Skeletal muscle tissue (tissue), 4 donors: ENCODE data around the gene ABO. TPM values are rescaled to one million over a fixed set of nuclear protein-coding genes. Genes with fewer than 3 reads are reported as not detected.
"Not testable (repeated sequence)": the region's sequence is repeated elsewhere in the genome, so short reads cannot be mapped to it uniquely, and the experiment has no call there.

Experiments used
- H3K27ac ChIP-seq: one replicate; pipeline ENCODE4 v1.7.0; 2013; ENCODE audit warnings: mild to moderate bottlenecking, low read depth, low read length, inconsistent platforms
- H3K27me3 ChIP-seq, 3 donors: one replicate each; pipeline ENCODE4 v1.7.0; 2013; ENCODE audit warnings: low read length in 3 of 3; ENCODE audit not compliant: control insufficient read depth in 3 of 3, insufficient read depth in 3 of 3
- H3K36me3 ChIP-seq, 3 donors: one replicate each; pipeline ENCODE4 v1.7.0; 2013; ENCODE audit warnings: low read length in 3 of 3; ENCODE audit not compliant: control insufficient read depth in 3 of 3, insufficient read depth in 3 of 3
- H3K4me1 ChIP-seq, 3 donors: one replicate each; pipeline ENCODE4 v1.7.0; 2013; ENCODE audit warnings: low read length in 3 of 3, mild to moderate bottlenecking in 3 of 3; ENCODE audit not compliant: control insufficient read depth in 3 of 3, insufficient read depth in 3 of 3
- H3K4me3 ChIP-seq, 3 donors: one replicate each; pipeline ENCODE4 v1.7.0; 2013; ENCODE audit warnings: low read length in 3 of 3
- H3K9ac ChIP-seq, 3 donors: one replicate each; pipeline ENCODE4 v1.7.0; 2013; ENCODE audit warnings: low read length in 3 of 3, mild to moderate bottlenecking in 3 of 3, moderate library complexity in 2 of 3, low read depth in 1 of 3
- H3K9me3 ChIP-seq, 3 donors: one replicate each; pipeline ENCODE4 v1.7.0; 2013; ENCODE audit warnings: low read length in 3 of 3; ENCODE audit not compliant: control insufficient read depth in 3 of 3
- total RNA-seq: library from RNA; depleted of rRNA; stranded (reverse); fragments of >200 nt; gene quantifications from one replicate; pipeline ENCODE4 v1.2.3, GENCODE V29; 2014
- donor health status: Osteomylitis.

Gene ABO
- total RNA-seq, 1 donor from 2014 or later = under 0.01 TPM

GRCh38 chr9:133228474-133229193 is 46.4 kb downstream of the ABO start:
- not testable (repeated sequence) for H3K27ac ChIP-seq, H3K9me3 ChIP-seq, H3K4me1 ChIP-seq, H3K4me3 ChIP-seq, H3K9ac ChIP-seq, H3K36me3 ChIP-seq
- peaks cover 3 to 28% (median 19%) of the 10 kb centered on the region in 3 donors for H3K27me3 ChIP-seq

GRCh38 chr9:133227996-133228395 is 47.0 kb downstream of the ABO start:
- not testable (repeated sequence) for H3K4me3 ChIP-seq, H3K27ac ChIP-seq, H3K9me3 ChIP-seq, H3K4me1 ChIP-seq, H3K9ac ChIP-seq, H3K36me3 ChIP-seq
- peaks cover 6 to 32% (median 19%) of the 10 kb centered on the region in 3 donors for H3K27me3 ChIP-seq

- H3K9me3 ChIP-seq = no peaks in the 10 kb centered on the region
Measured at GRCh38 chr9:133227242-133227860, 47.6 kb downstream of the ABO start.

GRCh38 chr9:133226219-133227171 is 48.5 kb downstream of the ABO start:
- no peaks in the 10 kb centered on the region for H3K36me3 ChIP-seq
- H3K27ac ChIP-seq = no peak overlapping the region
- no peaks in the 10 kb centered on the region for H3K9me3 ChIP-seq
- peaks cover 0 to 2% (median 0%) of the 10 kb centered on the region in 3 donors for H3K4me1 ChIP-seq
- H3K4me3 ChIP-seq = no peak overlapping the region
- H3K27me3 ChIP-seq = peaks cover 8 to 36% (median 19%) of the 10 kb centered on the region in 3 donors
- no peak overlapping the region for H3K9ac ChIP-seq

More at GRCh38 chr9:133227242-133227860, 47.6 kb downstream of the ABO start:
- no peak overlapping the region for H3K27ac ChIP-seq
- H3K4me3 ChIP-seq = no peak overlapping the region
- H3K9ac ChIP-seq = no peak overlapping the region
- H3K4me1 ChIP-seq = peaks cover 0 to 2% (median 0%) of the 10 kb centered on the region in 3 donors
- no peaks in the 10 kb centered on the region for H3K36me3 ChIP-seq
- peaks cover 8 to 32% (median 19%) of the 10 kb centered on the region in 3 donors for H3K27me3 ChIP-seq

GRCh38 chr9:133225171-133226011 is 49.6 kb downstream of the ABO start:
- H3K4me3 ChIP-seq = no peak overlapping the region
- peaks cover 8 to 36% (median 19%) of the 10 kb centered on the region in 3 donors for H3K27me3 ChIP-seq
- no peaks in the 10 kb centered on the region for H3K36me3 ChIP-seq
- H3K27ac ChIP-seq = no peak overlapping the region
- no peak overlapping the region for H3K9ac ChIP-seq
- no peaks in the 10 kb centered on the region for H3K9me3 ChIP-seq
- peaks cover 0 to 2% (median 0%) of the 10 kb centered on the region in 3 donors for H3K4me1 ChIP-seq

- no peak overlapping the region for H3K27ac ChIP-seq
Measured at GRCh38 chr9:133224762-133225161, 50.2 kb downstream of the ABO start.

GRCh38 chr9:133223159-133223756 is 51.7 kb downstream of the ABO start:
- not testable (repeated sequence) for H3K9ac ChIP-seq, H3K4me1 ChIP-seq, H3K4me3 ChIP-seq, H3K36me3 ChIP-seq, H3K27ac ChIP-seq, H3K9me3 ChIP-seq
- H3K27me3 ChIP-seq = peaks cover 8 to 38% (median 27%) of the 10 kb centered on the region in 3 donors

More at GRCh38 chr9:133224762-133225161, 50.2 kb downstream of the ABO start:
- Histone ChIP-seq H3K4me1 (peaks cover 0 to 2% (median 0%) of the 10 kb centered on the region in 3 donors), H3K9me3 (no peaks in the 10 kb centered on the region), H3K4me3 (no peak overlapping the region), H3K36me3 (no peaks in the 10 kb centered on the region), H3K9ac (no peak overlapping the region), H3K27me3 (peaks cover 8 to 36% (median 19%) of the 10 kb centered on the region in 3 donors)

- H3K27me3 ChIP-seq = peaks cover 8 to 34% (median 31%) of the 10 kb centered on the region in 3 donors
- H3K9me3 ChIP-seq, H3K27ac ChIP-seq, H3K4me1 ChIP-seq, H3K36me3 ChIP-seq, H3K4me3 ChIP-seq, H3K9ac ChIP-seq: not testable (repeated sequence)
Measured at GRCh38 chr9:133221994-133222393, 53.0 kb downstream of the ABO start.
